Erythroblast (primary cell): Measurements from ENCODE around the gene GABPB1.

Experiments used
- GATA1 ChIP-seq: IDR thresholded peaks from 2 replicates; pipeline ENCODE4 v1.6.1; 2011; ENCODE audit warnings: low read depth, mild to moderate bottlenecking, control low read depth, low read length, moderate library complexity
- POLR2A ChIP-seq: IDR thresholded peaks from 2 replicates; pipeline ENCODE4 v1.6.1; 2011; ENCODE audit warnings: mild to moderate bottlenecking, low read length

DNA sequence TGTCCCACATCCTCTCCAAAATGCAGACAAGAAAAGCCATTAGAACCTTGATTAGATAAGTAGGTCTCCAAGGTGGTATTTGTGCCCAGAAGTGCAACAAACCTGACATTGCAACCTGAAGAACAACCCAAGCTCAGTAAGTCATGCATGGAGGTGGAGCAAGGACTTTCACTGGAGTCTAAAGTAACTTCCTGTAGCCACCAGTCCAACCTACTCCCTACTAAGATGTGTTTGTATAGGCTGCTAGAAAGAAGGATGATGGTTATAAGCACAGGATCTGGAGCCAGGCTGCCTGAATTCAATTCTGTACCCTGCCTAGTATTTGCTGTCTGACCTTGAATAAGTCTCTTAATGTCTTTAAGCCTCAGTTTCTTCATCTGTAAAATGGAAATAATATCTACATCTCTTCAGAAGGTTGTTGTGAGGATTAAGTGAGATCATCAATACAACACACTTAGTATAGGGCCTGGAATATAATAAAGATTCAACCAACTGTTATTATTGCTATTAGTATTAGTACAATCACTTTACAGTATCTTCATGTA is 121.7 kb downstream of the GABPB1 start:
- TF ChIP-seq POLR2A (no peak), GATA1 (no peak)
